Hypothalamus (tissue), 51 donors: ENCODE results near the gene PTGES2.
"Not testable (repeated sequence)": the region's sequence is repeated elsewhere in the genome, so short reads cannot be mapped to it uniquely, and the experiment has no call there.

ENCODE experiments used
- DNase-seq, 51 donors: peaks; one replicate each; lab custom pipeline; 2025; lab: John Stamatoyannopoulos, UW

The PTGES2 gene

DNA sequence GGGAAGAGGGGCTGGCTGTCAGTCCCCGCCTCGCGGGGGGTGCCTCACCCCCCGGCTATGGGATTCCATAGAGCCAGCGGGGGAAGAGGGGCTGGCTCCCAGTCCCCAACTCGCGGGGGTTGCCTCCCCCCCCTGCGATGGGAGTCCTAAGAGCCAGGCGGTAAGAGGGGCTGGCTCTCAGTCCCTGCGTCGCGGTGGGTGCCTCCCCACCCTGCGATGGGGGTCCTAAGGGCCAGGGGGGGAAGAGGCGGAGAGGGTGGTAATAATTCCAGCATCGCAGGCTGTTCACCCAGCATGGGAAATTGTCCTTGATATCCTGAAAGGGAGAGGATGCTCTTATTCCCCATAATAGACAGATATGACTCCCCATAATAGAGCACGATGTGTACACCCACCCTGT, 12.1 kb upstream of the PTGES2 start:
- no peak for DNase-seq

- DNase-seq = no peak
Observed at GRCh38 chr9:128138001-128138400, 10.5 kb upstream of the PTGES2 start.

DNA sequence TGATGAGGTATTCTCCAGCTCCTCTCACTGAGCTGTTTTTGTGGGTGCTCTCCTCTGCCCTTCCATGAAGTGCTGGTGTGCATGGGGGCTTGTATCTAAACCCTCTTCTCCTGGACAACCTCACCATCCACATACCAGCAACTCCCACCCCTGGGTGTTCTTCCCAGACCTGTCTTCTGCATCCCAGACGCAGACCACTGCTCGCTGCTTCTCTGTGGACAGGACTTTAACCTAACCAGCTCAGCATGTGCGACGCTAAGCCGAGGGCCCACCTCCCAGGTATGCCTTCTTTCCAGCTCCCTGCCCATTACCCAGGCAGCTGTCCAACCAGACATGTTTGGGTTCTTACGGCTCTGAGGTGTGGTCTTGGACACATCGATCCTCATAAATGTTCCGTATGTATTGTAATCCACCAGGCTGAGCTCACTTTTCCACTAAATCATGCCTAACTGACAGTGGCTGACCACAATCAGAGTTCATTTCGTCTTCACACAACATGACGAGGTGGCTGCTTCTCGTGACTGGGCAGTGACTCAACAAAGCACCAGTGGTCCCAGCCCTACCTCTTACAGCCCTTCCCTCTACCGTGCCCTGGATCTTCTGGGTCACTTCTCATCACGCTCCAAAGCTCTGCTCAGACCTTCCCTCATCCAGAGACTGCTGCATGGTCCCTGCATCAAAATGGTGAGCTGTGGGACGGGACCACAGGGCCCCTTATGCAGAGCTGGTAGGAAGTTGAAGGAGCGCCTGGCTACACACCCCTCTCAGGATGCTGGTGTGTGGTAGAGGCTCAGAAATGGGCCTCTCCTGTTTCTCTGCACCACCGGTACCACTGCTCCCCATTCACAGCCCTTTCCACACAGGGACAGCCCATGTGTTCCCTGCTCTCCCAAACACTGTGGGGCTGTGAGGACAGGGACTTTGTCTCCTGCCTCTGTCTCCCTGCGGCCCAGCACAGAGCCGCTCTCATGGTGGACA, 9.6 kb upstream of the PTGES2 start:
- no peak for DNase-seq

DNA sequence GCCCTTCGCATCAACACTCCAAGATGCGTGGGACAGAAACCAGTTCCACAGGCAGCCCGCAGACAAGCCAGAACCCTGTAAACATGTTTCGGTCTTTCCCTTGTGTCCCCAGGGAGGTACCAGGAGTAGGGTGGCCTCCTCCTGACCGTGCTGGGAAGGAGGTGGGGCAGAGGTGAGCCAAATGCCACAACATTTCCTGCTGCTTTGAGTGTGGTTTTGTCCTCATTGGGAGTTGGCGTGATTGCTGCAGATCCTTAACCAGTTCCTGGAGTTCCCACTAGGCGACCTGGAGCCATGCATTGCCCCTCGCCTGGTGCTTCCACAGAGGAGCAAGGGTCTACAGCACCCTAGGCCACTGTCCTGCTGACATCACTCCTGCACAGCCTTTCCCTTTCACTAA, 8.0 kb upstream of the PTGES2 start:
- DNase-seq = not testable (repeated sequence)

DNA sequence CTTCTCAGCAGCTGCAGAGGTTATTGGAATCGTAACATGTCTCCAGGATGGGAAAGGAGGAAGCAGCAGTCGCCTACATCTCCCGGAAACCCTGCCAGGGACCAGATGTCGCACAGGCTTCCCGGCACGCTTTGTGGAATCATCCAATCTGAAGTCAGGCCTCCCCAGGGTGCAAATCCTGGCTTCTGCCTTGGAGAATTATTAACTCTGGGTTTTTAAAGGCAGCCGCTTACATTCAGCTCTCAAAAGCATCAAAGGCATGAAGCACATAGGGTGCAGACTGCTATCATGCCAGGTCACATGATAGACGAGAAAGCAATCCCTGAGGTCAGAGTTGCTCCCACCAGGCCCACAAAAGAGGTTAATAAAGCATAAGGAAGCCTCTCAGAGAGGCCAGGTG, 4.6 kb upstream of the PTGES2 start:
- peak in 1 of 51 donors; percentile 6 for DNase-seq

- not testable (repeated sequence) for DNase-seq
Observed at GRCh38 chr9:128131346-128131745, 3.8 kb upstream of the PTGES2 start.

GRCh38 chr9:128130651-128131050, 3.1 kb upstream of the PTGES2 start:
- not testable (repeated sequence) for DNase-seq

DNA sequence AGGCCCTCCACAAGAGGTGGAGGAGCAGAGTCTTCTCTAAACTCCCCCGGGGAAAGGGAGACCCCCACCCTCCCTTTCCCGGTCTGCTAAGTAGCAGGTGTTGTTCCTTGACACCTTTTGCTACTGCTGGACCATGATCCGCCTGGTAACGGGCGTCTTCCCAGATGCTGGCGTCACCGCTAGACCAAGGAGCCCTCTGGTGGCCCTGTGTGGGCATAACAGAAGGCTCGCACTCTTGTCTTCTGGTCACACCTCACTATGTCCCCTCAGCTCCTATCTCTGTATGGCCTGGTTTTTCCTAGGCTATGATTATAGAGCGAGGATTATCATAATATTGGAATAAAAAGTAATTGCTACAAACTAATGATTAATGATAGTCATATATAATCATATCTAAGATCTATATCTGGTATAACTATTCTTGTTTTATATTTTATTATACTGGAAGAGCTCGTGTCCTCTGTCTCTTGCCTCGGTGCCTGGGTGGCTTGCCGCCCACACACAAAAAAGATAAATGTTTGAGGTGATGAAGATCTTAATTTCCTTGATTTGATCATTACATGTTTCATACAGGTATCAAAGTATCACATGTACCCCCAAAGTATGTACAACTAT, 2.6 kb upstream of the PTGES2 start:
- peak in 10 of 51 donors; percentile 24 to 66 (median 43) for DNase-seq

DNA sequence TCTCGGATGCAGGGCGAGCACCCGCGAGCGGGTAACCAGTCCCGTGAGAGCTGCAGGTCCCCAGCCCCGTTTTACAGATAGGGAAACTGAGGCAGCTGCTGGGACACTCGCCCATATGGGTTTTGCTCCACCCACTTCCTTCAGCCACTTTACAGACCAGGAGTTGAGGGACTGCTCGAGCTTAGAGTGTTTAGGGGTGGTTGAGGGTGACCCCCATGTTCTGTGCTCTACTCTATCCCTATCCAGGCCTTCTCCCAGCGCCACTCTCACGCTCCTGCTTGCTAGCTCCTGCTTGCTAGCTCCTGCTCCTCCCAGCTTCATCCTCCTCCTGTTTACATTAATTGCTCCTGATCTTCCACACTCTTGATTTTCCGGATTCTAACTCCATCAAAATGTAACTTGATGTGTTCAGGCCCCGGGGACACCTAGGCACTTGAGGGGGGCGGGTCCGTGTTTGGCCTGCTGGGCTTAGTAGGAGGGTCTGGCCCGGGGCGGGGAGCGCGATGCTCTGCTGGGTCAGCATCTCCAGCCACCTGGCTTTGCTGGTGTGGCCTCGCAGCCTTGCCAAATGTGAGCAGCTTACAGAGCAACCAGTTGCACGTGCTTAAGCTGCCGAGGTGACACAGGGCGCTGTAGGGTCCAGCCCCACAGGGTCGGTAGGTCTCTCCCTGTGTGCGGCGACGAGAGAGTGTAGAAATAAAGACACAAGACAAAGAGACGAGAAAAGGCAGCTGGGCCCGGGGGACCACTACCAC, 1.5 kb upstream of the PTGES2 start:
- DNase-seq = no peak

DNA sequence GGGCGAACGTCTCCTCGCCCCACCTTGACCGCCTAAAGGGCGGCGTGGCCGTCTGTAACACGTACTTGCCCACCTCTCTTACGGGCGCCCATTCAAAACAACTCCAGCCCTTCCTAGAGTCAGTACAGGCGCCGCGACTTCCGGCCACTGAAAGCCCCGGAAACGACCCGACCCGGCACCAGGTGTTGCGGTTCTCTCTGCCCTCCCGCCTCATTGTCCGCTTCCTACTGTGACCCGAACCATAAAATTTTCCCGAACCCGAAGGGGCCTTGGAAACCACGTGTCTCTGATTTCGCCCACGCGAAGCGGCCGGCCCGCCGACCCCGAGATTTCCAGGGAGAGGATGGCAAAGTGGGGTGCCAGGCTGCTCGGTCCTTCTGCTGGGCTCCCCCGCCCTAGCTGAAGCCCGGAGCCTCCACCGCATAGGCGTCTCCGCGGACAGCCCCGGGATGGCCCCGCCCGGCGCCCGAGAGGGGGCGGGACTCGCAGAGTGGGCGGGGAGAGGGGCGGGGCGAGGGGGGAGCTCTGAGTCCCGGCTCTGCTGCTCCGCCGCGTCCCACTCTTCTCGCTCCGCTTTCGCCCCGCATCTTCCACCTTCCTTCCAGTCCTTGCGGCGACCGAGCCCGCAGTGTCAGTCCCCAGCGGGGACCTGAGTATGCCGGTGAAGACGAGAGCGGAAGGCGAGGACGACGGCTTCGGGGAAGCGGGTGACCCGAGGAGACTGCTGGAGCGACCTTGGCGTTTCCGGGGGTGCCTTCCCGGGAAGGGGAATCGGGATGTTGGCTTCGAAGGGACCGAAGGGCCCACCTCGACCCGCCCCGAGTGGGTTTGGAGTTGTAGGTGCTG, 684 bp upstream of the PTGES2 start:
- DNase-seq = peak in 50 of 51 donors; percentile 61 to 99 (median 86)

GRCh38 chr9:128125580-128126354, 1.8 kb downstream of the PTGES2 start:
- DNase-seq = no peak

GRCh38 chr9:128124873-128125579, 2.5 kb downstream of the PTGES2 start:
- peak in 23 of 51 donors; percentile 12 to 56 (median 26) for DNase-seq

DNA sequence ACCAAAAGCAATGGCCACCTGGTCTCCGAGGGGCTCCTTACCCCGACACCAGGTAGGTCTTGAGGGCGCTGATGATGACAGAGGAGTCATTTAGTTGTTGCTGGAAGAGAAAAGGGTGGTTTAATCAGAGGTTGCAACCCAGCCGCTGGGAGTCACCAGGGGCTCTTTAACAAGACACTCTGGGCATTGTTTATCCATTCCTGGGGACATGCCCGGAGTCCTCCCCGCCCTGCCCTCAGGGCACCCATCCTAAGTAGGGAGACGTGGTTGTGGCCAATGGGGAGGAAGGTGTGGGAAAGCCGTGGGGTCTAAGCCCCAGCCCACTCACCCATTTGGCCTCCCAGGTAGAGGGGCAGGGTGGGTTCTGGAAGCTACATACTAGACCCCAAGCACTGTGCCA, 3.1 kb downstream of the PTGES2 start:
- no peak for DNase-seq

GRCh38 chr9:128123451-128124080, 4.0 kb downstream of the PTGES2 start:
- DNase-seq = no peak

- DNase-seq = no peak
Observed at GRCh38 chr9:128122809-128123175, 4.7 kb downstream of the PTGES2 start.

DNA sequence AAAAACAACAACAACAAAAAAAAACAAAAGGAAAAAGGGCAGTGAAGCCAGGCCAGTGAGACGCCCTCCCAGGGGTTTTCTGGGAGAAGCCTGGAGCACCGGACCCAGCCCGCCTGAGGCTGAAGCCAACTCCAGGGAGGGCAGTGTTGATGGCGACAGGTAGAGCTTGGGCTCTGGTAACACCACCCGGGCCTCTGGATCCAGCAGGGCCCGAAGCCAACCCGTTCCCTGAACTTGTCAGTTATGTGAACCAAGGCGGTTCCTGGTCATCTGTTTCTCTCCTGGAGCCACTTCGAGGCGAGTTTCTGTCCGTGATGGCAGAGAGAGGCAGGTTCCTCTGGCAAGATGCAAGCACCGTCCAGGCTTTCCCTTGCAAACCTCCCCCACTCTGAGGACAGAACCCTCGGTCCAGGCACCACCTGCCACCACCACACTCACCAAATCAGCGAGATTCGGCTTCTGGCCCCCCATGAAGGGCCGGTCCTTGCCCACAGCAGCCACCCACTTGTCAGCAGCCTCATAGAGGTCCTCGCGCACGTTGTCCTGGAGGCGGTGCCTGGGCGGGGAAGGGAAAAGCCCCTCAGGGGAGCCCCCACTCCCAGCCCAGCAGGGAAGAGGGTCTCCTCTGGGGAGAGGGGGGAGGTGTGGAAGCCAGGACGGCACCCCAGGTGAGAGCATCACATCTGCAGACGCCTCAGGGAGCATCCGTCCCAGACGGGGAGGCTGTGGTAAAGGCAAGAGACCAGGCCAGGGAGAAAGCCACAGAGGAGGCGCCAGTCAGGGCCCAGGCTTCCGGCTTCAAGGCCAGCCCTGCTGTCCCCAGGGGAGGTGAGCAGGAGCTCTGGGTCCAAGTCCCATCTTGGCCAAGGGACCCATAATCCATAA, 5.4 kb downstream of the PTGES2 start:
- DNase-seq = no peak

GRCh38 chr9:128121466-128121810, 6.1 kb downstream of the PTGES2 start:
- no peak for DNase-seq
